C4-2B (cell line): ENCODE measurements around the gene SEMA4B.

Source experiments
- CTCF ChIP-seq: fragments of 450-650 bp; conservative IDR thresholded peaks from 2 replicates; pipeline ENCODE4 v1.5.1; 2017; ENCODE audit warnings: mild to moderate bottlenecking
- ZFX ChIP-seq: fragments of 450-650 bp; IDR thresholded peaks from 2 replicates; pipeline ENCODE4 v1.6.1; 2017

GRCh38 chr15:90266485-90266884, 65.4 kb downstream of the SEMA4B start:
- TF ChIP-seq CTCF (no peak), ZFX (no peak)
